Measurements from ENCODE around the gene CACNA1D. TPM values are rescaled to one million over a fixed set of nuclear protein-coding genes. Genes with fewer than 3 reads are reported as not detected.
A peak's percentile ranks its signal among the peaks of the same experiment; 100 is the strongest.
"Not testable (repeated sequence)": the region's sequence is repeated elsewhere in the genome, so short reads cannot be mapped to it uniquely, and the experiment has no call there.

CACNA1D gene
- total RNA-seq (1 to 10 TPM in 1 of 5 experiments, under 1 TPM in 2, not detected in 2; 0.61 to 2.0 (median 0.70) TPM), polyA plus RNA-seq (not detected), total RNA-seq (not detected)

- ATAC-seq (no peak), DNase-seq (peak in 1 of 9 donors; percentile 34)
- H3K36me3 ChIP-seq (ENCODE audit: control insufficient read depth in 2 of 3, insufficient read depth in 3 of 3, low read length in 3 of 3), result no peaks in the 10 kb centered on the region
- Mint-ChIP-seq H3K4me3 (peak within 1 kb of the TSS; percentile 51 to 79 (median 64)), H3K27me3 (peaks cover 62 to 79% (median 70%) of the 10 kb centered on the region in 5 donors), H3K4me1 (peaks cover 0 to 14% (median 12%) of the 10 kb centered on the region in 7 donors), H3K9me3 (no peaks in the 10 kb centered on the region), H3K36me3 (peaks cover 0 to 3% (median 0%) of the 10 kb centered on the region in 5 donors), H3K27ac (no peak within 1 kb of the TSS)
- CTCF ChIA-PET, result no interaction called here
- no peak within 1 kb of the TSS for H3K4me3 ChIP-seq (ENCODE audit: low read length)
- no peak within 1 kb of the TSS for H3K27ac ChIP-seq (ENCODE audit: low read depth, low read length)
- no peaks in the 10 kb centered on the region for H3K9me3 ChIP-seq (ENCODE audit: control insufficient read depth in 2 of 3, low read length in 3 of 3)
- peaks cover 0 to 17% of the 10 kb centered on the region in 2 donors for H3K27me3 ChIP-seq (ENCODE audit: control insufficient read depth in 2 of 2, insufficient read depth in 2 of 2, low read length in 2 of 2)
- intact Hi-C loops (cut with micrococcal nuclease), result no loop called here
- POLR2A ChIA-PET, result no interaction called here
- no peaks in the 10 kb centered on the region for H3K4me1 ChIP-seq (ENCODE audit: control insufficient read depth in 2 of 2, insufficient read depth in 2 of 2, low read length in 2 of 2)
Measured at GRCh38 chr3:53493963-53494791, at the start of gene CACNA1D. CACNA1D (plus strand) TSS chr3:53494611; CDS start chr3:53495167, 556 bp downstream.

GRCh38 chr3:53457068-53457467, 37.3 kb upstream of the CACNA1D start:
- Mint-ChIP-seq H3K27ac (no peak overlapping the region), H3K4me1 (no peaks in the 10 kb centered on the region), H3K36me3 (peaks cover 0 to 4% (median 0%) of the 10 kb centered on the region in 5 donors), H3K9me3 (peaks cover 0 to 2% (median 0%) of the 10 kb centered on the region in 11 donors), H3K27me3 (peaks cover 3 to 32% (median 21%) of the 10 kb centered on the region in 5 donors), H3K4me3 (no peak overlapping the region)
- peak; percentile 18 for ATAC-seq
- CTCF ChIA-PET, result no interaction called here
- H3K9me3 ChIP-seq (ENCODE audit: control insufficient read depth in 2 of 3, low read length in 3 of 3), result no peaks in the 10 kb centered on the region
- intact Hi-C loops (cut with micrococcal nuclease), result no loop called here
- POLR2A ChIA-PET, result no interaction called here
- no peak overlapping the region for H3K4me3 ChIP-seq (ENCODE audit: low read length)
- no peak for DNase-seq
- no peak overlapping the region for H3K27ac ChIP-seq (ENCODE audit: low read depth, low read length)
- peaks cover 0 to 3% of the 10 kb centered on the region in 2 donors for H3K27me3 ChIP-seq (ENCODE audit: control insufficient read depth in 2 of 2, insufficient read depth in 2 of 2, low read length in 2 of 2)
- H3K4me1 ChIP-seq (ENCODE audit: control insufficient read depth in 2 of 2, insufficient read depth in 2 of 2, low read length in 2 of 2), result no peaks in the 10 kb centered on the region
- no peaks in the 10 kb centered on the region for H3K36me3 ChIP-seq (ENCODE audit: control insufficient read depth in 2 of 3, insufficient read depth in 3 of 3, low read length in 3 of 3)

- Mint-ChIP-seq H3K36me3 (peaks cover 0 to 4% (median 0%) of the 10 kb centered on the region in 5 donors), H3K27me3 (peaks cover 12 to 46% (median 29%) of the 10 kb centered on the region in 5 donors), H3K9me3 (peaks cover 0 to 15% (median 7%) of the 10 kb centered on the region in 11 donors), H3K4me3 (no peak overlapping the region), H3K27ac (no peak overlapping the region), H3K4me1 (no peaks in the 10 kb centered on the region)
- no peak for ATAC-seq
- no peaks in the 10 kb centered on the region for H3K36me3 ChIP-seq (ENCODE audit: control insufficient read depth in 2 of 3, insufficient read depth in 3 of 3, low read length in 3 of 3)
- peaks cover 0 to 3% of the 10 kb centered on the region in 2 donors for H3K27me3 ChIP-seq (ENCODE audit: control insufficient read depth in 2 of 2, insufficient read depth in 2 of 2, low read length in 2 of 2)
- no peak overlapping the region for H3K27ac ChIP-seq (ENCODE audit: low read depth, low read length)
- ChIA-PET POLR2A (no interaction called here), CTCF (no interaction called here)
- H3K4me3 ChIP-seq (ENCODE audit: low read length), result no peak overlapping the region
- no peak for DNase-seq
- no peaks in the 10 kb centered on the region for H3K4me1 ChIP-seq (ENCODE audit: control insufficient read depth in 2 of 2, insufficient read depth in 2 of 2, low read length in 2 of 2)
- intact Hi-C loops (cut with micrococcal nuclease), result no loop called here
- no peaks in the 10 kb centered on the region for H3K9me3 ChIP-seq (ENCODE audit: control insufficient read depth in 2 of 3, low read length in 3 of 3)
Measured at GRCh38 chr3:53460326-53460725, 34.1 kb upstream of the CACNA1D start.

GRCh38 chr3:53464424-53464823, 30.0 kb upstream of the CACNA1D start:
- Histone ChIP-seq H3K36me3 (ENCODE audit: control insufficient read depth in 2 of 3, insufficient read depth in 3 of 3, low read length in 3 of 3) (no peaks in the 10 kb centered on the region), H3K27ac (ENCODE audit: low read depth, low read length) (no peak overlapping the region), H3K4me3 (ENCODE audit: low read length) (no peak overlapping the region), H3K4me1 (ENCODE audit: control insufficient read depth in 2 of 2, insufficient read depth in 2 of 2, low read length in 2 of 2) (no peaks in the 10 kb centered on the region), H3K27me3 (ENCODE audit: control insufficient read depth in 2 of 2, insufficient read depth in 2 of 2, low read length in 2 of 2) (no peaks in the 10 kb centered on the region), H3K9me3 (ENCODE audit: control insufficient read depth in 2 of 3, low read length in 3 of 3) (no peaks in the 10 kb centered on the region)
- Mint-ChIP-seq H3K4me3 (no peak overlapping the region), H3K27ac (no peak overlapping the region), H3K36me3 (peaks cover 0 to 4% (median 0%) of the 10 kb centered on the region in 5 donors), H3K4me1 (no peaks in the 10 kb centered on the region), H3K9me3 (peaks cover 0 to 19% (median 7%) of the 10 kb centered on the region in 11 donors), H3K27me3 (peaks cover 14 to 47% (median 28%) of the 10 kb centered on the region in 5 donors)
- ATAC-seq (no peak), DNase-seq (no peak)
- POLR2A ChIA-PET, result no interaction called here
- CTCF ChIA-PET, result no interaction called here
- intact Hi-C loops (cut with micrococcal nuclease), result no loop called here

- H3K27me3 ChIP-seq (ENCODE audit: control insufficient read depth in 2 of 2, insufficient read depth in 2 of 2, low read length in 2 of 2); H3K4me3 ChIP-seq (ENCODE audit: low read length); H3K9me3 ChIP-seq (ENCODE audit: control insufficient read depth in 2 of 3, low read length in 3 of 3); H3K27ac ChIP-seq (ENCODE audit: low read depth, low read length); ATAC-seq; CTCF ChIA-PET; H3K4me3 Mint-ChIP-seq; intact Hi-C loops (cut with micrococcal nuclease); H3K36me3 ChIP-seq (ENCODE audit: control insufficient read depth in 2 of 3, insufficient read depth in 3 of 3, low read length in 3 of 3); POLR2A ChIA-PET; DNase-seq; H3K4me1 Mint-ChIP-seq; H3K4me1 ChIP-seq (ENCODE audit: control insufficient read depth in 2 of 2, insufficient read depth in 2 of 2, low read length in 2 of 2); H3K27ac Mint-ChIP-seq: not testable (repeated sequence)
- H3K27me3 Mint-ChIP-seq, result peaks cover 22 to 49% (median 32%) of the 10 kb centered on the region in 5 donors
- peaks cover 0 to 26% (median 7%) of the 10 kb centered on the region in 11 donors for H3K9me3 Mint-ChIP-seq
- H3K36me3 Mint-ChIP-seq, result peaks cover 0 to 11% (median 0%) of the 10 kb centered on the region in 5 donors
Measured at GRCh38 chr3:53469758-53470157, 24.7 kb upstream of the CACNA1D start.

GRCh38 chr3:53473422-53473821, 21.0 kb upstream of the CACNA1D start:
- ChIA-PET POLR2A (no interaction called here), CTCF (no interaction called here)
- no peak for ATAC-seq

More at GRCh38 chr3:53473422-53473821, 21.0 kb upstream of the CACNA1D start:
- no peak overlapping the region for H3K4me3 ChIP-seq (ENCODE audit: low read length)
- no peak overlapping the region for H3K27ac ChIP-seq (ENCODE audit: low read depth, low read length)
- H3K27ac Mint-ChIP-seq, result no peak overlapping the region
- no peaks in the 10 kb centered on the region for H3K9me3 ChIP-seq (ENCODE audit: control insufficient read depth in 2 of 3, low read length in 3 of 3)
- no peak for DNase-seq
- H3K36me3 Mint-ChIP-seq, result peaks cover 0 to 11% (median 0%) of the 10 kb centered on the region in 5 donors
- H3K36me3 ChIP-seq (ENCODE audit: control insufficient read depth in 2 of 3, insufficient read depth in 3 of 3, low read length in 3 of 3), result no peaks in the 10 kb centered on the region
- no peaks in the 10 kb centered on the region for H3K4me1 Mint-ChIP-seq
- peaks cover 0 to 26% (median 12%) of the 10 kb centered on the region in 11 donors for H3K9me3 Mint-ChIP-seq
- no peak overlapping the region for H3K4me3 Mint-ChIP-seq
- intact Hi-C loops (cut with micrococcal nuclease), result no loop called here
- peaks cover 35 to 70% (median 42%) of the 10 kb centered on the region in 5 donors for H3K27me3 Mint-ChIP-seq
- no peaks in the 10 kb centered on the region for H3K4me1 ChIP-seq (ENCODE audit: control insufficient read depth in 2 of 2, insufficient read depth in 2 of 2, low read length in 2 of 2)
- H3K27me3 ChIP-seq (ENCODE audit: control insufficient read depth in 2 of 2, insufficient read depth in 2 of 2, low read length in 2 of 2), result no peaks in the 10 kb centered on the region

Data from naive thymus-derived CD4-positive, alpha-beta T cell (primary cell).